ENCODE data around the gene FFAR2.
"Not testable (repeated sequence)": the region's sequence is repeated elsewhere in the genome, so short reads cannot be mapped to it uniquely, and the experiment has no call there.

Gene FFAR2

DNA sequence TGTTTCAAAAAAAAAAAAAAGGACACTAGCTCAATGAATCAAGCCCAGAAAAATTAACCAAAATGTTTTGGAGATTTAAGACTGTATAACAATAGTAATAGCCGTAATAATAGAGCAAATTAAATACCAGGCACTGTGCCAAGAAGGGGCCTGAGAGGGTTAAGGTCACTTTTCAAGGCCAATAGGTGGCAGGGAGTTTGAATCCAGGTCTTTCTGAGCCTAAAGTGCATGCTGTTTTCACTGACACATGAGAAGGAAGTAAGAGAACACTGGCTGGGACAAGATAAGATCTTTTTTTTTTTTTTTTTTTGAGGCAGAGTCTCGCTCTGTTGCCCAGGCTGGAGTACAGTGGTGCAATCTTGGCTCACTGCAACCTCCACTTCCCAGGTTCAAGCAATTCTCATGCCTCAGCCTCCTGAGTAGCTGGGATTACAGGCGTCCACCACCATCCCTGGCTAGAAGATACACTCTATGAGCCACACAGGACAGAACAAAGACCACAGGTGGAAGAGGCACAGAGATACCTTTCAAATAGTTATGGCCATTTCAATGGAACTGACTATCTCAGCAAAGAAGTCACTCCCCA, 7.7 kb downstream of the FFAR2 start:
- DNase-seq (ENCODE audit: low read depth in 2 of 2) = no peak

DNA sequence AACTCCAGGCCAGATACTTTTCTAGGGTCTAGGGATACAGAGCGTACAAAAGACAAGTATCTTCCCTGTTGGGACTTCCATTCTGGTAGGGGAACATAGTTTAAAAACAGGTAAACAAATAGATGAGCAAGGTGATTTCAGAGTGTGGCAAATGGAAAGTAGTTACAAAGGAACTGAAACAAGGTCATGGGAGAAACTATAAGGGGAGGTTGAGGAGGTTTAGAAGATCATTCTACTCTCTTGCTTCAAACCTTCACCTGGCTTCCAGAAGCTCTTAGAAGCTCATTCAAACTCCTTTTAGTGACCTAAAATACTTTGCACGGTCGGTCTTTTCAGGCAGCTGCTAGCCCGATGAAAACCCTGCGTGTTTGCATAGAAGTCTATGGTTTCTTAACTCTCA, 9.1 kb downstream of the FFAR2 start:
- DNase-seq (ENCODE audit: low read depth in 2 of 2) = no peak

DNA sequence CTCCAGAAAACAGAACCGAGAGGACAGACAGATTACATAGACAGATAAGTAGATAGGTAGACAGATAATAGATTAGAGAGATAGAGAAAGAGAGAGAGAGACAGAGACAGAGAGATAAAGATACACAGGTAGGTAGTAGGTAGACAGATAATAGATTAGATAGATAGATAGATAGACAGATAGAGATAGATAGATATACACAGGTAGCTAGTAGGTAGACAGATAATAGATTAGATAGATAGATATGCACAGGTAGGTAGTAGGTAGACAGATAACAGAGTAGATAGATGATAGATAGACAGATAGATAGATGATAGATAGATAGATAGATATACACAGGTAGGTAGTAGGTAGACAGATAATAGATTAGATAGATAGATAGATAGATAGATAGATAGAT, 10.1 kb downstream of the FFAR2 start:
- DNase-seq (ENCODE audit: low read depth in 2 of 2) = no peak

DNA sequence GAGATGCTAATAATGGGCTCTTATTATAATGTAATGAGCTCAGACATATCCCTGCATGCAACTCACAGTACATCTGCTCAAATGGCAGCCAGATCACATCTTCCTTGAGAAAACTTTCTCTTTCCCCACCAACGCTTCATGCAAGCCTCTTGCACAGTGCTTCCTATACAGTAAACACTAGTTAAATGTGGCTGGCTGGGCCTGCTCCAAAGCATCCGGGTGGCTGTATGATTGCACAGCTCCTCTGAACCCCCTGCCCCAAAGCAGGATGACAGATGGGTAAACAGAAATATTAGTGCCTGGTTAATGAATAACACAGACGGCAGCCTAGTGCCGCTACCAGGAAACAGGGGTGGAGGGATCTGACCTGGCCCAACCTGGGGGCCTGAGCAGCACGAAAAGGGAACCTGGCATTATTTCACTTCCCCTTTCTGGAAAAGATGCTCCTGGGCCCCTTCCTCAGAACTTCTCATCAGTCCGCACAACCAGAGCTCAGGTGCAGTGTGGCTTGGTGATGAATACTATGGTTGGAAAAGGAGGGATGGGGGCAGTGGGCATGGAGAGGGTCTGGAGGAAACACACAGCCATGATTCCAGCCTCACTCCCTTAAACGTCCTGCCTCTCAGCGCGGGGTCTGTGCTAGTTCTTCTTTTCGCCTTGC, 10.8 kb downstream of the FFAR2 start:
- no peak for DNase-seq (ENCODE audit: low read depth in 2 of 2)

- no peak for DNase-seq (ENCODE audit: low read depth in 2 of 2)
These were observed 11.5 kb downstream of the FFAR2 start for GRCh38 chr19:35459414-35460082.

DNA sequence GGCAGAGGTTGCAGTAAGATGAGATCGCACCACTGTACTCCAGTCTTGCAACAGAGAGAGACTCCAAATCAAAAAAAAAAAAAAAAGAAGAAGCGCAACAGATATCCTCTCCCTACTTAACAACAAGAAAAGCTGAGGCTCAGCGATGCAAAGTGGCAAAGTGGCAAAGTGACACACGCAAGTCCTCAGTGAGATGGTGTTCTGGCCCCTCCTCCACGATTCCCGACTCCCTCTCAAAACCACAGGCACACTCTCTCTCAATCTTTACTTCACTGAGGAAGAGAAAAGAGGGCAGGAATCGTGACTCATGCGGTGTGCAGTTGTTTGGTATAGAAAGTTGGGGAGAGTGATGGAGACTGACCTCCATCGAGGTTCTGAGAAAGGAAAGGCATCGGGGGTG, 12.6 kb downstream of the FFAR2 start:
- no peak for DNase-seq (ENCODE audit: low read depth in 2 of 2)

DNA sequence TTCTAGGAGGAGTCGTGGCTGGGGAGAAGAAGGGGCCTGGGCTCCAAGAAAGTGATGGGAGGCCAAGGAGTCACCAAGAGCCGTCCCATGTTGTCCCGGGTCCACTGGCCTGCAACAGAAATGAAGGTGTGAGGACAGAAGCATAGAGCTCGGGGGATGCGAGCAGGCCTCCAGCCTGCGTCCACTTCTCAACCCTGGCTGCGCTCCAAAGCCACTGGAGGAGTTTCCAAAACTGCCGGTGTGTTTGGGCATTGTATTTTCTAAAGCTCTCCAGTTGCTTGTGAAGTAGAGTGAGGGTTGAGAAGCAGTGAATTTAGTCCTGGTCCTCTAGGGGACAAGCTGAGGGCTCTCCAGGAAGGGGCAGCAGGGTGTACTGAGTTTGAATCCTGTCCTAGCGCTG, 13.0 kb downstream of the FFAR2 start:
- no peak for DNase-seq (ENCODE audit: low read depth in 2 of 2)

- not testable (repeated sequence) for DNase-seq (ENCODE audit: low read depth in 2 of 2)
These were observed 13.7 kb downstream of the FFAR2 start for GRCh38 chr19:35461788-35462187.

DNA sequence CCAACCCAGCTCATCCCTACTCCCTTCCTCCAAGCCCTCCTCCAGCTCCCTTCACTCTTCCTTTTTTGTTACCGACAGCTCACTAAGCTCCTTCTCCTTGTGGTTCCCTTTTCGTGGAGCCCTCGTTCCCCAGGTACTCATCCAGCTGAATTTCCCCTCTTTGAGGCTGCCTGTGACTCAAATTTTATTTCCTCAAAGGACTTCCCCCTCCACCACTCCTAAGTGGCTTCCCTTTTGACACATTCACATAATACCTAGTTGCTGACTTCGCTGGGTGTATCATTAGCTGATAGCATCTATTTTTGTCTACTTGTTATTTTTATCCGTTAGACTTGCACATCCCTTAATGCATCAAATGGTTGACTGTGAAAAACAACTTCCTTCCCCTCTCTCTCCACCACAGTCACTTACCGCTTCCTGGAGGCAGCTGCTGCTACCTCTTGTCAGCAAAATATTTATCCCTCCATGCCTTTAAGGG, 14.5 kb downstream of the FFAR2 start:
- DNase-seq (ENCODE audit: low read depth in 2 of 2) = no peak

DNA sequence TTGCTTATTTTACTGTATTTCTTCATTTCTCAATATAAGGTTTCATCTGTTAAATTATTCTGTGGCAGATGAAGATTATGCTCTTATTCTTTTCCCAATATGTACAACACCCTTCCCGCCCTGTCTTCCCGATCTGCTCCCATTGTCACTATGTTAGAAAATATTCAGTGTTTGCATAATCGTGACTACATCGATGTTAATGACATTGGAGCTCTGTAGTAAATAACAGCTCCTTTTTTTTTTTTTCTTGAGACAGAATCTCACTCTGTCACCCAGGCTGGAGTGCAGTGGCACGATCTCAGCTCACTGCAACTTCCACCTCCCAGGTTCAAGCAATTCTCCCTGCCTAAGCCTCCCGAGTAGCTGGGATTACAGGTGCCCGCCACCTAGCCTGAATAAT, 14.9 kb downstream of the FFAR2 start:
- not testable (repeated sequence) for DNase-seq (ENCODE audit: low read depth in 2 of 2)

DNA sequence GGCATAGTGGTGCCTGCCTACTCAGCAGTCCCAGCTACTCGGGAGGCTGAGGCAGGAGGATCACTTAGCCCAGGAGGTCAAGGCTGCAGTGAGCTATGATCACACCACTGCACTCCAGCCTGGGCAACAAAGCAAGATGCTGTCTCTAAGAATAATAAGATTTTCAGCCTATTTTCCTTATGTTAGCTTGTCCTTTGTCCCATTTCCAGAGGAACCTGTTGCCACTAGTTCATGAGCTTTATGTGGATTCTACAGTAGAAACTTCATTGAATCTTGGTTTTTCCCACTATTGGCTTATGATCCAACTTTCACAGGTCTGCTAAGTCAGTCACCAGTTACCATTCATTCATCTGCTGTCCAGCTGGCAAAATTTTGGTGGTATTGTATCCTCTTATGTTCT, 18.2 kb downstream of the FFAR2 start:
- DNase-seq (ENCODE audit: low read depth in 2 of 2) = no peak

- DNase-seq (ENCODE audit: low read depth in 2 of 2) = peak; percentile 45 to 46
These were observed 20.6 kb downstream of the FFAR2 start for GRCh38 chr19:35468637-35469036.

- DNase-seq (ENCODE audit: low read depth in 2 of 2) = no peak
These were observed 22.1 kb downstream of the FFAR2 start for GRCh38 chr19:35470128-35470527.

GRCh38 chr19:35471075-35471474, 23.0 kb downstream of the FFAR2 start:
- DNase-seq (ENCODE audit: low read depth in 2 of 2) = not testable (repeated sequence)

GRCh38 chr19:35471946-35472345, 23.9 kb downstream of the FFAR2 start:
- DNase-seq (ENCODE audit: low read depth in 2 of 2) = no peak

DNA sequence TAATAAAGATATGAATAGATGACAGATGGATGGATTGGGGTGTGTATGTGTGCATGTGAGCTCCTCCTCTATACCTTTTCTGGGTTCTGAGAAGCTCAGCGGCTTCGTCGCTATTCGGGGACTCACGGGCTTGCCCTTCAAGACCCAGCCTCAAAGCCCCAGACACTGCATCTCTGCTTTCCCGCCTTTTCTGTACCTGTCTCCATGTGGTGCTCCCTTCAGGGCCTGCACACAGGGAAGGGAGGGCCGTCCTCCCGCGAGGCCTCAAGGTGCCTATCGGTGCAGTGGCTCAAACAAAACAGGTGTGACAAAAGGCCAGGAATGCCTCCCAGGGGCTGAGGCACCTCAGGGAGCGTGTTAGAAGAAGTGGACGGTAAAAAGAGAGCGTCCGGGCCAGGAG, 26.0 kb downstream of the FFAR2 start:
- no peak for DNase-seq (ENCODE audit: low read depth in 2 of 2)

DNA sequence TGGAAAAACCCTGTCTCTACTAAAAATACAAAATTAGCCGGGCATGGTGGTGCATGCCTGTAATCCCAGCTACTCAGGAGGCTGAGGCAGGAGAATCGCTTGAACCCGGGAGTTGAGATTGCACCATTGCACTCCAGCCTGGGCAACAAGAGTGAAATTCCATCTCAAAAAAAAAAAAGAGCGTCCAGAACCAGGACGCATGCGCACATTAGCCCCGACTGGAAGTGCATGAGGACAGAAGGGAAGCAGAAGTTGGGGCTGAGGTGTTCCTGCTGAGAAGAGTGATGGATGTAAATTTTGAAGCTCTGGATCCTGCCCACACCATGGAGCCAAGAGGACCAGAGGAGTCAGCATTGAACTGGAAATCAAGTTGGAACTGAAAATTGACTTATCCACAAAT, 26.5 kb downstream of the FFAR2 start:
- DNase-seq (ENCODE audit: low read depth in 2 of 2) = not testable (repeated sequence)

- peak in 1 of 2 donors; percentile 26 for DNase-seq (ENCODE audit: low read depth in 2 of 2)
These were observed 28.1 kb downstream of the FFAR2 start for GRCh38 chr19:35476149-35476548.

DNA sequence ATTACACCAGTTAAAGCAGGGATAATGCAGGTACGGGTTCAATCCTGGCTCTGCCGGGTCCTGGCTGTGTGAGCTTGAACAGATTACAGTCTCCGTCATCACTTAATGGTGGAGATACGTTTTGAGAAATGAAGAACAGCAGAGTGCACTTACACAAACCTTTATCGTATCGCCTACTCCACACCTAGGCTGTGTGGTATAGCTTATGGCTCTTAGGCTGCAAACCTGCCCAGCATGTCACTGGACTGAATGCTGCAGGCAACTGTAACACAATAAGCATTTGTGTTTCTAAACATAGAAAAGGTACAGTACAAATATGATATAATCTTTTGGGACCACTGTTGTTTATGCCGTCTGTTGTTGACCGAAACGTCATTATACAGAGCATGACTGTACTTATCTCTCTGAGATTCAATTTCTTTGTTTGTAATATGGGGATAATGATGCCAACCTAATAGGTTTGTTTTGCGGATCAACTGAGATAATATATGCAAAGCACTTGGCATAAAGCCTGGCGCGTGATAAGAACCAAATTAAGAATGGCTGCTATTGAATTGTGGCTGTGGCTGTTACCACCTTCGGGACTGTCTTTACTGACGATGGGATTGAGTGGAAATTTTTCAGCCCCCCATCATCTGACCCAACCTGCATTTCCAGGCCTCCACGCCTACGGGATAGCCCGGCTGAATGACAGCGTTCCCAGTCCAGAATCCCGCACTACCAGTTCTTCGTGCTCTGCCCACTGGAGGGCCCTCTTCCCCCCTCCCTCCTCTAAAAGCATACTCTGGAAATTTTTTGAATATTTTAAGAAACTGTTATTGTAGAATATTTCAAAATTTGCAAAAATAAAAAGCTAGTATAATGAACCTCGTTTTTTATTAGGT, 31.0 kb downstream of the FFAR2 start:
- DNase-seq (ENCODE audit: low read depth in 2 of 2) = no peak

GRCh38 chr19:35483089-35483488, 35.0 kb downstream of the FFAR2 start:
- DNase-seq (ENCODE audit: low read depth in 2 of 2) = no peak

GRCh38 chr19:35484252-35485036, 36.4 kb downstream of the FFAR2 start:
- DNase-seq (ENCODE audit: low read depth in 2 of 2) = no peak

Measured in stimulated activated CD4-positive, alpha-beta T cell treated with anti-CD3 and anti-CD28 coated beads, Interleukin-15, amount 100 ng/mL, for 48 hours (primary cell).